HFF-Myc (cell line): ENCODE results near the gene FBXO9.

ENCODE experiments used
- DNase-seq: peaks from one replicate; pipeline ENCODE4 v3.0.0-alpha.2; 2011; ENCODE audit warnings: low read depth; ENCODE audit errors: extremely low read depth
- H3K4me3 ChIP-seq: replicated peaks from 2 replicates; pipeline ENCODE4 v1.5.1; 2011; ENCODE audit warnings: low read depth, mild to moderate bottlenecking, control low read depth, low read length
- CTCF ChIP-seq: IDR thresholded peaks from 2 replicates; pipeline ENCODE4 v1.5.1; 2012; ENCODE audit warnings: mild to moderate bottlenecking, low read depth, low read length, control low read depth; ENCODE audit errors: missing control alignments

Gene FBXO9

GRCh38 chr6:53125276-53125675, 60.1 kb downstream of the FBXO9 start:
- H3K4me3 ChIP-seq = no peak overlapping the region
- DNase-seq = no peak
- no peak for TF ChIP-seq CTCF

- H3K4me3 ChIP-seq = no peak overlapping the region
- no peak for DNase-seq
- no peak for TF ChIP-seq CTCF
Observed at GRCh38 chr6:53128842-53129241, 63.6 kb downstream of the FBXO9 start.

- TF ChIP-seq CTCF = no peak
- DNase-seq = no peak
- no peak overlapping the region for H3K4me3 ChIP-seq
Observed at GRCh38 chr6:53130569-53131290, 65.5 kb downstream of the FBXO9 start.

- DNase-seq = no peak
- no peak for TF ChIP-seq CTCF
- H3K4me3 ChIP-seq = no peak overlapping the region
Observed at GRCh38 chr6:53133961-53134360, 68.8 kb downstream of the FBXO9 start.

GRCh38 chr6:53134601-53135235, 69.5 kb downstream of the FBXO9 start:
- DNase-seq = no peak

GRCh38 chr6:53136000-53136609, 70.9 kb downstream of the FBXO9 start:
- no peak for TF ChIP-seq CTCF
- H3K4me3 ChIP-seq = no peak overlapping the region
- DNase-seq = no peak

More at GRCh38 chr6:53134601-53135235, 69.5 kb downstream of the FBXO9 start:
- H3K4me3 ChIP-seq = no peak overlapping the region
- no peak for TF ChIP-seq CTCF
